PC-3 (cell line): Measurements from ENCODE around the gene CHST8. TPM values are rescaled to one million over a fixed set of nuclear protein-coding genes. Genes with fewer than 3 reads are reported as not detected.

Source experiments
- ATAC-seq: fragments of 200-7000 bp; cut with Tn5 transposase; 2 replicates; pipeline ENCODE4 v1.9.1; 2020; ENCODE audit warnings: mild to moderate bottlenecking, moderate library complexity
- BruUV-seq: library from RNA; stranded (reverse); fragments of 400-500 nt; replicated peaks from 2 replicates; lab custom pipeline; 2021; lab: Mats Ljungman, UMichigan
- CTCF ChIA-PET: fragments of 300-600 bp; sonication (Branson Sonifier 250); formaldehyde crosslinking; loops from one replicate; lab custom pipeline; 2022; ENCODE audit warnings: antibody characterized with exemption; lab: Charles Lee
- POLR2A ChIA-PET: fragments of 300-600 bp; sonication (Branson Sonifier 250); formaldehyde crosslinking; loops from one replicate; lab custom pipeline; 2022; ENCODE audit warnings: antibody characterized with exemption; ENCODE audit not compliant: unreplicated experiment; lab: Charles Lee
- DNase-seq: peaks from one replicate; pipeline ENCODE4 v3.0.0-alpha.2; 2015
- H2AFZ ChIP-seq: fragments of 300-600 bp; sonication (generic); 2 replicates; pipeline ENCODE4 v1.6.0; 2016; ENCODE audit warnings: antibody characterized with exemption, low read length
- H3F3A ChIP-seq: fragments of 300-600 bp; sonication (generic); one replicate; pipeline ENCODE4 v1.6.0; 2017; ENCODE audit warnings: antibody characterized with exemption, low read length, control low read depth, mild to moderate bottlenecking; ENCODE audit not compliant: unreplicated experiment
- H3K27ac ChIP-seq: fragments of 300-600 bp; sonication (generic); 2 replicates; pipeline ENCODE4 v1.5.1; 2016; ENCODE audit warnings: mild to moderate bottlenecking, low read length
- H3K27me3 ChIP-seq: fragments of 300-600 bp; sonication (generic); 2 replicates; pipeline ENCODE4 v1.6.1; 2016; ENCODE audit warnings: low read length, mixed read lengths
- H3K36me3 ChIP-seq: fragments of 300-600 bp; sonication (generic); 2 replicates; pipeline ENCODE4 v1.6.1; 2016; ENCODE audit warnings: low read depth, mixed run types, low read length, mixed read lengths
- H3K4me1 ChIP-seq: fragments of 300-600 bp; sonication (generic); 2 replicates; pipeline ENCODE4 v1.5.1; 2016; ENCODE audit warnings: low read length; ENCODE audit not compliant: insufficient read depth
- H3K4me2 ChIP-seq: fragments of 300-600 bp; sonication (generic); 2 replicates; pipeline ENCODE4 v1.6.0; 2016; ENCODE audit warnings: low read length
- H3K4me3 ChIP-seq: fragments of 300-600 bp; sonication (generic); 2 replicates; pipeline ENCODE4 v1.5.1; 2016; ENCODE audit warnings: mild to moderate bottlenecking, low read length, mixed read lengths
- H3K79me2 ChIP-seq: fragments of 300-600 bp; sonication (generic); 2 replicates; pipeline ENCODE4 v1.6.1; 2017; ENCODE audit warnings: low read length, mixed read lengths
- H3K9ac ChIP-seq: fragments of 300-600 bp; sonication (generic); 2 replicates; pipeline ENCODE4 v1.6.0; 2016; ENCODE audit warnings: mild to moderate bottlenecking, low read length
- H3K9me2 ChIP-seq: fragments of 300-600 bp; sonication (generic); replicated peaks from 2 replicates; pipeline ENCODE4 v1.6.1; 2016; ENCODE audit warnings: mixed run types, low read length, mixed read lengths
- H3K9me3 ChIP-seq: fragments of 300-600 bp; sonication (generic); 2 replicates; pipeline ENCODE4 v1.6.1; 2016; ENCODE audit warnings: low read length, mixed read lengths
- H4K20me1 ChIP-seq: fragments of 300-600 bp; sonication (generic); 2 replicates; pipeline ENCODE4 v1.6.1; 2016; ENCODE audit warnings: low read length, mixed read lengths
- EZH2 ChIP-seq: fragments of 300-600 bp; sonication (generic); IDR thresholded peaks from one replicate; pipeline ENCODE4 v1.6.1; 2017; ENCODE audit warnings: antibody characterized with exemption, mild to moderate bottlenecking, low read length; ENCODE audit not compliant: unreplicated experiment
- EZH2phosphoT487 ChIP-seq: fragments of 300-600 bp; sonication (generic); IDR thresholded peaks from 2 replicates; pipeline ENCODE4 v1.6.1; 2018; ENCODE audit warnings: mild to moderate bottlenecking, antibody characterized with exemption, low read length, borderline replicate concordance
- intact Hi-C: fragments of 100-400 bp; cut with micrococcal nuclease; formaldehyde crosslinking; loops from 2 replicates; pipeline ENCODE4 v1.9.0; 2023
- total RNA-seq: library from RNA; depleted of rRNA; stranded (reverse); fragments of >200 nt; gene quantifications from 2 replicates; pipeline ENCODE4 v1.2.3, GENCODE V29; 2014
- TF ChIP-seq, protein P1 (sequence below): fragments of 300-600 bp; sonication (generic); conservative IDR thresholded peaks from 2 replicates; pipeline ENCODE4 v1.5.1; 2017; ENCODE audit warnings: antibody characterized with exemption, low read depth, mild to moderate bottlenecking, low read length

CHST8 gene
- total RNA-seq, 1 experiment from 2014 or later, result 0.36 TPM

DNA sequence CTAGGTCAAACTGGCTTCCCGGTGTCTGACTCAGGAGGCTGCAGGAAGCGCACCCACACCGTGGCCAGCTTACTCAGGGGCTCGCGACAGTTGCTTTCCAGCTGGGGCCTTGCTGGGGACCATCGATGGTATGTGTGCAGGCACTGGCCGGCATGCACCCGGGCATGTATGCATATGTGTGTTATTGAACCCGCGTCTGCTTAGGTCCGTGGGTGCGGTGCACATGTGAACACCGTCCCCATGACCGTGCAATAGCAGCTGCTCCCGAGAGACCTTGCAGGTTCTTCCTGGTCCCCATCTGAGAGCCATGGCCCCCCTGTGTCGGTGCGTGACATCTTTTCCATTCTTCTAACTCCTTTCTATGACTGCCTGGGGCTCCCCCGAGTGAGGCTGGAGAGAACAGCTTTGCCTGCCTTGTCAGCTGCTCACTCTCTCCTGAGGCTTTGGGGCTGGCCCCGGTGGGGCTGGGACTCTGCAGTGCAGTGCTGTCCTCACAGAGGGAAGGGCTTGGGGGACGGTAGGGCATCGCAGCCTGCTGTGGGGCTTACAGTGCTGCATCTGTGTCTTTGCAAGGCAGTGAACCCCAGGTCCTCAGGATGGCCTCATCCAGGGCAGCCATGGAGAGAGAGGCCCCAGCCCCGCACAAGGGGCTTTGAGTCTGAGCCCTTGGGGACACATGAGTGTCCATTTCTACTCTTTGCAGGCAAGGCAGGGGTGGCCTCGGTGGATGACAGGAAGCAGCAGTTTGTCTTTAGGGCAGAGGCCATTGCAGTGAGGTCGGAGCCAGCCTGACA is 65.1 kb downstream of the CHST8 start:
- no peak overlapping the region for H3K4me3 ChIP-seq
- no TSS peak for BruUV-seq
- H4K20me1 ChIP-seq, result no peaks in the 10 kb centered on the region
- no peaks in the 10 kb centered on the region for H3F3A ChIP-seq
- DNase-seq (no peak), ATAC-seq (no peak)
- CTCF ChIA-PET, result no interaction called here
- no peak overlapping the region for H2AFZ ChIP-seq
- POLR2A ChIA-PET, result no interaction called here
- no peaks in the 10 kb centered on the region for H3K36me3 ChIP-seq
- no peaks in the 10 kb centered on the region for H3K9me2 ChIP-seq
- peaks cover 10% of the 10 kb centered on the region; the same call in 1 of the 2 replicates for H3K27me3 ChIP-seq
- TF ChIP-seq EZH2phosphoT487, result no peak
- TF ChIP-seq, protein P1, sequence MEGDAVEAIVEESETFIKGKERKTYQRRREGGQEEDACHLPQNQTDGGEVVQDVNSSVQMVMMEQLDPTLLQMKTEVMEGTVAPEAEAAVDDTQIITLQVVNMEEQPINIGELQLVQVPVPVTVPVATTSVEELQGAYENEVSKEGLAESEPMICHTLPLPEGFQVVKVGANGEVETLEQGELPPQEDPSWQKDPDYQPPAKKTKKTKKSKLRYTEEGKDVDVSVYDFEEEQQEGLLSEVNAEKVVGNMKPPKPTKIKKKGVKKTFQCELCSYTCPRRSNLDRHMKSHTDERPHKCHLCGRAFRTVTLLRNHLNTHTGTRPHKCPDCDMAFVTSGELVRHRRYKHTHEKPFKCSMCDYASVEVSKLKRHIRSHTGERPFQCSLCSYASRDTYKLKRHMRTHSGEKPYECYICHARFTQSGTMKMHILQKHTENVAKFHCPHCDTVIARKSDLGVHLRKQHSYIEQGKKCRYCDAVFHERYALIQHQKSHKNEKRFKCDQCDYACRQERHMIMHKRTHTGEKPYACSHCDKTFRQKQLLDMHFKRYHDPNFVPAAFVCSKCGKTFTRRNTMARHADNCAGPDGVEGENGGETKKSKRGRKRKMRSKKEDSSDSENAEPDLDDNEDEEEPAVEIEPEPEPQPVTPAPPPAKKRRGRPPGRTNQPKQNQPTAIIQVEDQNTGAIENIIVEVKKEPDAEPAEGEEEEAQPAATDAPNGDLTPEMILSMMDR, result no peak
- TF ChIP-seq EZH2, result no peak
- no peaks in the 10 kb centered on the region for H3K9me3 ChIP-seq
- intact Hi-C loops, result no loop called here
- no peak overlapping the region for H3K9ac ChIP-seq
- H3K79me2 ChIP-seq, result no peaks in the 10 kb centered on the region
- H3K4me1 ChIP-seq, result no peaks in the 10 kb centered on the region
- H3K27ac ChIP-seq, result no peak overlapping the region
- H3K4me2 ChIP-seq, result no peak overlapping the region

DNA sequence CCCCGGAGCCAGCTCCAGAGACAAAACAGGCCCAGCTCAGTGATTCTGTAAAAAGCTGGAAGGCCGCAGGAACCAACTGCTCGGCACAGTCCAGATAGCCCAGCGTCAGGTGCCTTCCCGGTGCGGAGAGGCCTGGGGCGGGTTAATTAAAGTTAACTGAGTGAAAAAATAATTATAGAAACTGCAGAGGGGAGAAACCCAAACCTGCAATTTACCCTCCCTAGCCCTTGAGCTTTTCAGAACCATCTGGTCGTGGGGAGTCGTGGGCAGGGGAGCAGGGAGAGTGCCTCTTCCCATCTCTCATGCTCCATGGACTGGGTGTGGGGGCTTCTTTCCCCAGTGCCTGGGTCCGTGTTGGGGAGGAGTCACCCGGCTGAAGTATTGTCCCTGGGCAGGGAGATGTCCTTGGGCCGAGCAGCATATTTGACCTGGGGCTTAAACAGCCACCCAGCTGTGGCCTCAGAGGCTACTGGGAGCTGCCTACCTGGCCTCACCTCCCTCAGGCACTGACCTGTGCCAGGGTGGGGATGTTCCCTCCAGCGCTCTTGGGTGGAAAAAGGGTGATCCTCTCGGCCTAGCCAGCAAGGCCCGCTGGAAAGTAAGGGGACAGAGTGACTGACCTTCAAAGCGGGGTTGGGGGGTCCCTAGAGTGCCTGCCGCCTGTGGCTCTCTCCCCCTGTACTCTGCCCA is 65.9 kb downstream of the CHST8 start:
- H3K36me3 ChIP-seq, result no peaks in the 10 kb centered on the region
- no peak for DNase-seq
- peaks cover 10% of the 10 kb centered on the region; the same call in 1 of the 2 replicates for H3K27me3 ChIP-seq
- H3K9me2 ChIP-seq, result no peaks in the 10 kb centered on the region
- no peaks in the 10 kb centered on the region for H3K79me2 ChIP-seq
- ChIA-PET CTCF (no interaction called here), POLR2A (no interaction called here)
- H4K20me1 ChIP-seq, result no peaks in the 10 kb centered on the region
- TF ChIP-seq, protein P1, result no peak
- TF ChIP-seq EZH2 (no peak), EZH2phosphoT487 (no peak)
- intact Hi-C loops, result no loop called here
- H3K9ac ChIP-seq, result no peak overlapping the region
- no peak overlapping the region for H2AFZ ChIP-seq
- ATAC-seq, result no peak
- H3K4me3 ChIP-seq, result no peak overlapping the region
- BruUV-seq, result no TSS peak
- H3F3A ChIP-seq, result no peaks in the 10 kb centered on the region
- H3K4me2 ChIP-seq, result no peak overlapping the region
- no peak overlapping the region for H3K27ac ChIP-seq
- H3K4me1 ChIP-seq, result no peaks in the 10 kb centered on the region
- no peaks in the 10 kb centered on the region for H3K9me3 ChIP-seq
